ENCODE results near the gene FBXO42.
A peak's percentile ranks its signal among the peaks of the same experiment; 100 is the strongest.
"Not testable (repeated sequence)": the region's sequence is repeated elsewhere in the genome, so short reads cannot be mapped to it uniquely, and the experiment has no call there.

The FBXO42 gene

GRCh38 chr1:16215882-16216753, 136.2 kb downstream of the FBXO42 start:
- Histone ChIP-seq H3K27ac (ENCODE audit: low read depth, low read length) (no peak overlapping the region), H3K27me3 (ENCODE audit: insufficient read depth, low read length, poor library complexity) (no peaks in the 10 kb centered on the region), H3K9ac (ENCODE audit: low read length) (peak overlapping the region; percentile 59), H4K5ac (ENCODE audit: low read length) (no peak overlapping the region), H3K56ac (ENCODE audit: low read length) (peak overlapping the region; percentile 65), H4K8ac (ENCODE audit: low read depth, low read length) (no peak overlapping the region), H3K79me1 (ENCODE audit: low read length) (no peaks in the 10 kb centered on the region), H2BK120ac (ENCODE audit: low read depth, low read length) (no peak overlapping the region), H2BK5ac (ENCODE audit: low read length) (peak overlapping the region; percentile 30), H2BK15ac (replicated peaks; ENCODE audit: low read depth) (no peak overlapping the region), H3K4me1 (ENCODE audit: control insufficient read depth, low read depth, low read length) (peaks cover 11% of the 10 kb centered on the region), H3K4me3 (ENCODE audit: low read length) (peak overlapping the region; percentile 9), H3K18ac (ENCODE audit: low read length) (no peak overlapping the region), H3K79me2 (ENCODE audit: control insufficient read depth, insufficient read depth, low read length) (peaks cover 7% of the 10 kb centered on the region), H3K4ac (ENCODE audit: low read depth, low read length) (no peak overlapping the region), H3K23ac (ENCODE audit: low read length) (no peak overlapping the region), H3K36me3 (ENCODE audit: control insufficient read depth, insufficient read depth, low read length) (no peaks in the 10 kb centered on the region), H3K4me2 (ENCODE audit: low read length) (peak overlapping the region; percentile 69), H2AK5ac (ENCODE audit: low read length) (peak overlapping the region; percentile 18)
- DNase-seq: peak; percentile 99
- no CpG with 5 or more reads among the region's 33 CpGs for whole genome bisulfite sequencing (ENCODE audit: extremely low coverage, insufficient coverage, low lambda C conversion rate)

DNA sequence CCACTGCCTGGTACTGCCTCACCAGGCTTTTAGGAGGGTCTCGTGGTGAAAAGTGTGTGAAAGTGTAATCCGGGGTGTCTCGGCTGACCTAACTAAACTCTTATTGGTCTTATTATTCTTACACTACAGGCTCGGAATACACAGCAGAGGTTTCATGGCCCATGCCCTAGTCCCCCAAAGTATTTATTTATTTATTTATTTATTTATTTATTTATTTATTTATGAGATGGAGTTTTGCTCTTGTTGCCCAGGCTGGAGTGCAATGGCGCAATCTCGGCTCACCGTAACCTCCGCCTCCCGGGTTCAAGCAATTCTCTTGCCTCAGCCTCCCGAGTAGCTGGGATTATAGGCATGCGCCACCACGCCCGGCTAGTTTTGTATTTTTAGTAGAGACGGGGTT, 137.0 kb downstream of the FBXO42 start:
- H3K79me1 ChIP-seq (ENCODE audit: low read length); H2AK5ac ChIP-seq (ENCODE audit: low read length); H3K27me3 ChIP-seq (ENCODE audit: insufficient read depth, low read length, poor library complexity); H3K4ac ChIP-seq (ENCODE audit: low read depth, low read length); H2BK5ac ChIP-seq (ENCODE audit: low read length); H4K5ac ChIP-seq (ENCODE audit: low read length); H3K4me3 ChIP-seq (ENCODE audit: low read length); H3K36me3 ChIP-seq (ENCODE audit: control insufficient read depth, insufficient read depth, low read length); H3K27ac ChIP-seq (ENCODE audit: low read depth, low read length); H3K9ac ChIP-seq (ENCODE audit: low read length); H3K23ac ChIP-seq (ENCODE audit: low read length); H2BK120ac ChIP-seq (ENCODE audit: low read depth, low read length); H3K4me2 ChIP-seq (ENCODE audit: low read length); DNase-seq; H3K18ac ChIP-seq (ENCODE audit: low read length); H3K56ac ChIP-seq (ENCODE audit: low read length); H4K8ac ChIP-seq (ENCODE audit: low read depth, low read length); H2BK15ac ChIP-seq (replicated peaks; ENCODE audit: low read depth): not testable (repeated sequence)
- no CpG with 5 or more reads among the region's 14 CpGs for WGBS (ENCODE audit: extremely low coverage, insufficient coverage, low lambda C conversion rate)
- Histone ChIP-seq H3K79me2 (ENCODE audit: control insufficient read depth, insufficient read depth, low read length) (peaks cover 16% of the 10 kb centered on the region), H3K4me1 (ENCODE audit: control insufficient read depth, low read depth, low read length) (peaks cover 11% of the 10 kb centered on the region)

DNA sequence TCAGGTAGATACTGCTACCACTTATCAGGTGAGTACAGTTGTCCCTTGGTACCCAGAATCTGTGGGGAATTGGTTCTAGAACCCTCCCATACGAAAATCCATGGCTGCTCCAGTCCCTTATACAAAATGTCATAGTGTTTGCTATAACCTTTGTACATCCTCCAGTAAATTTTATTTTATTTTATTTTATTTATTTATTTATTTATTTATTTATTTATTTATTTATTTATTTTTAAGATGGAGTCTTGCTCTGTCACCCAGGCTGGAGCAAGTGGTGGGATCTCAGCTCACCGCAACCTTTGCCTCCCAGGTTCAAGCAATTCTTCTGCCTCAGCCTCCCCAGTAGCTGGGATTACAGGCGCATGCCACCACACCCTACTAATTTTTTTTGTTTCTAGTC, 138.7 kb downstream of the FBXO42 start:
- not testable (repeated sequence) for H3K9ac ChIP-seq (ENCODE audit: low read length); H3K18ac ChIP-seq (ENCODE audit: low read length); H3K27me3 ChIP-seq (ENCODE audit: insufficient read depth, low read length, poor library complexity); H2AK5ac ChIP-seq (ENCODE audit: low read length); DNase-seq; H3K23ac ChIP-seq (ENCODE audit: low read length); H3K27ac ChIP-seq (ENCODE audit: low read depth, low read length); H3K4me3 ChIP-seq (ENCODE audit: low read length); H3K36me3 ChIP-seq (ENCODE audit: control insufficient read depth, insufficient read depth, low read length); H2BK120ac ChIP-seq (ENCODE audit: low read depth, low read length); H4K8ac ChIP-seq (ENCODE audit: low read depth, low read length); H4K5ac ChIP-seq (ENCODE audit: low read length); H3K79me1 ChIP-seq (ENCODE audit: low read length); H2BK5ac ChIP-seq (ENCODE audit: low read length); H2BK15ac ChIP-seq (replicated peaks; ENCODE audit: low read depth); H3K56ac ChIP-seq (ENCODE audit: low read length); H3K4ac ChIP-seq (ENCODE audit: low read depth, low read length); H3K4me2 ChIP-seq (ENCODE audit: low read length)
- H3K4me1 ChIP-seq (ENCODE audit: control insufficient read depth, low read depth, low read length): peaks cover 11% of the 10 kb centered on the region
- no CpG with 5 or more reads among the region's 3 CpGs for WGBS (ENCODE audit: extremely low coverage, insufficient coverage, low lambda C conversion rate)
- H3K79me2 ChIP-seq (ENCODE audit: control insufficient read depth, insufficient read depth, low read length): peaks cover 22% of the 10 kb centered on the region

DNA sequence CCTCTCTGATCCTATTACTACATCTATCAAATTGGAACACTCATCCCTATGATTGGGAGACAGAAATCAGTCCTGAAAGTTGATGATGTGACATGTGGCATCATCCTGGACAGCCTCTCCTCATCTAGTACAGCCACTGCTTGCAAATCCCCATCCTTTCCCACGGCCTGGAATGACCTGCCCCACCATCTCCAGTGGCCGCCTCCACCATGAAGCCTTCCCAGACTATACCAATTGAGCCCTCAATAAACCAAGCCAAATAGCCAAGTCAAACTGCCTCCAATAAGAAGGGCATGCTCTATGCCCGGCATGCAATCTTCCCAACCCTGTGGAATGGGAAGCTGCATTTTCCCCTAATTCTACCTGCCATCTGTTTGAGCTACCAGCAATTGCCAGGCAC, 139.3 kb downstream of the FBXO42 start:
- Histone ChIP-seq H3K4me1 (ENCODE audit: control insufficient read depth, low read depth, low read length) (peaks cover 11% of the 10 kb centered on the region), H3K36me3 (ENCODE audit: control insufficient read depth, insufficient read depth, low read length) (no peaks in the 10 kb centered on the region), H3K9ac (ENCODE audit: low read length) (peak overlapping the region; percentile 67), H4K8ac (ENCODE audit: low read depth, low read length) (no peak overlapping the region), H2BK15ac (replicated peaks; ENCODE audit: low read depth) (no peak overlapping the region), H3K4ac (ENCODE audit: low read depth, low read length) (no peak overlapping the region), H3K4me2 (ENCODE audit: low read length) (no peak overlapping the region), H3K79me2 (ENCODE audit: control insufficient read depth, insufficient read depth, low read length) (peaks cover 22% of the 10 kb centered on the region), H2AK5ac (ENCODE audit: low read length) (no peak overlapping the region), H2BK120ac (ENCODE audit: low read depth, low read length) (no peak overlapping the region), H4K5ac (ENCODE audit: low read length) (no peak overlapping the region), H2BK5ac (ENCODE audit: low read length) (no peak overlapping the region), H3K4me3 (ENCODE audit: low read length) (no peak overlapping the region), H3K23ac (ENCODE audit: low read length) (no peak overlapping the region), H3K27ac (ENCODE audit: low read depth, low read length) (no peak overlapping the region), H3K18ac (ENCODE audit: low read length) (no peak overlapping the region), H3K56ac (ENCODE audit: low read length) (peak overlapping the region; percentile 81), H3K79me1 (ENCODE audit: low read length) (peaks cover 4% of the 10 kb centered on the region), H3K27me3 (ENCODE audit: insufficient read depth, low read length, poor library complexity) (no peaks in the 10 kb centered on the region)
- WGBS (ENCODE audit: extremely low coverage, insufficient coverage, low lambda C conversion rate): no CpG with 5 or more reads among the region's 3 CpGs
- DNase-seq: no peak

- peak; percentile 82 for DNase-seq
- peaks cover 4% of the 10 kb centered on the region for H3K79me1 ChIP-seq (ENCODE audit: low read length)
- peak within 1 kb of the TSS; percentile 25 for H3K18ac ChIP-seq (ENCODE audit: low read length)
- no peak within 1 kb of the TSS for H2AK5ac ChIP-seq (ENCODE audit: low read length)
- no peak within 1 kb of the TSS for H4K8ac ChIP-seq (ENCODE audit: low read depth, low read length)
- H3K4me1 ChIP-seq (ENCODE audit: control insufficient read depth, low read depth, low read length): peaks cover 11% of the 10 kb centered on the region
- H3K56ac ChIP-seq (ENCODE audit: low read length): peak within 1 kb of the TSS; percentile 81
- no peaks in the 10 kb centered on the region for H3K36me3 ChIP-seq (ENCODE audit: control insufficient read depth, insufficient read depth, low read length)
- peaks cover 22% of the 10 kb centered on the region for H3K79me2 ChIP-seq (ENCODE audit: control insufficient read depth, insufficient read depth, low read length)
- WGBS (ENCODE audit: extremely low coverage, insufficient coverage, low lambda C conversion rate): no CpG with 5 or more reads among the region's 14 CpGs
- no peaks in the 10 kb centered on the region for H3K27me3 ChIP-seq (ENCODE audit: insufficient read depth, low read length, poor library complexity)
- H3K9ac ChIP-seq (ENCODE audit: low read length): peak within 1 kb of the TSS; percentile 67
- H2BK15ac ChIP-seq (replicated peaks; ENCODE audit: low read depth): no peak within 1 kb of the TSS
- H4K5ac ChIP-seq (ENCODE audit: low read length): no peak within 1 kb of the TSS
- no peak within 1 kb of the TSS for H2BK120ac ChIP-seq (ENCODE audit: low read depth, low read length)
- no peak within 1 kb of the TSS for H3K27ac ChIP-seq (ENCODE audit: low read depth, low read length)
- H2BK5ac ChIP-seq (ENCODE audit: low read length): peak within 1 kb of the TSS; percentile 56
- H3K4me2 ChIP-seq (ENCODE audit: low read length): peak within 1 kb of the TSS; percentile 17
- H3K4ac ChIP-seq (ENCODE audit: low read depth, low read length): peak within 1 kb of the TSS; percentile 72
- peak within 1 kb of the TSS; percentile 86 for H3K23ac ChIP-seq (ENCODE audit: low read length)
- H3K4me3 ChIP-seq (ENCODE audit: low read length): peak within 1 kb of the TSS; percentile 3
Measured at GRCh38 chr1:16212251-16212961, 139.9 kb downstream of the FBXO42 start, which contains the start of gene ARHGEF19. ARHGEF19 (minus strand) TSS chr1:16212652; CDS start chr1:16209054, 3,598 bp downstream.

Measured in mesendoderm (in vitro differentiated cells).